ENCODE results near the gene MRPS14. TPM values are rescaled to one million over a fixed set of nuclear protein-coding genes. Genes with fewer than 3 reads are reported as not detected.

Gene MRPS14
- total and polyA plus RNA-seq, 12 donors, result 10.8 to 53.1 (median 29.3) TPM

DNA sequence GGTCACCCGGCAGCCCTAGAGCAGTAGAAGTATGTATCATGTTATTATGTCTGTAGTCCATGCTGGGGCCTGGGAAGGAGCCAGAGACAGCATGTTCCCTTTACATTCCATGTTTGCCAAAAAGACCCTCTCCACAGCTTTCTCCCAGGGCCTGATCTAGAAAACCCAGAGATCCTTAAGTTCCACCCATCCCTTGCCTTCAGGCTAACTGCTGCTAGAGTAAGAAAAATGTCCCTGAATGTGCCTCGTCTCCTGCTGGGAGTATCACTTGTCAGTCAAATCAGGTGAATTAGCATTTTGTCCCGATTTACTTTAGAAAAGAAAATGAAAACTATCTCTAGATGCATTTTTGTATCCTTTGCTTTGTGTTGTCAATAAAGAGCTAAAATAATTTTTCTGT, 13.3 kb upstream of the MRPS14 start:
- Histone ChIP-seq H3K36me3 (replicated peaks in 1 of 2) (no peaks in the 10 kb centered on the region), H3K4me1 (replicated peaks in 1 of 2) (no peaks in the 10 kb centered on the region), H3K27ac (no peak overlapping the region), H3K27me3 (no peaks in the 10 kb centered on the region), H3K4me3 (no peak overlapping the region), H3K9me3 (replicated peaks in 1 of 3) (no peaks in the 10 kb centered on the region)
- intact Hi-C loops (cut with DNase I), result no loop called here
- DNase-seq, result no peak
- 58 to 80% (median 72%) methylated on average over 3 of the region's 3 CpGs for WGBS, 4 donors
- no peak for TF ChIP-seq POLR2A (IDR thresholded peaks at IDR 0.05)
- no peak for TF ChIP-seq CTCF (IDR thresholded peaks at IDR 0.05)

GRCh38 chr1:175035865-175036264, 12.6 kb upstream of the MRPS14 start:
- Histone ChIP-seq H3K36me3 (replicated peaks in 1 of 2) (no peaks in the 10 kb centered on the region), H3K4me1 (replicated peaks in 1 of 2) (no peaks in the 10 kb centered on the region), H3K4me3 (no peak overlapping the region), H3K9me3 (replicated peaks in 1 of 3) (no peaks in the 10 kb centered on the region), H3K27me3 (no peaks in the 10 kb centered on the region), H3K27ac (no peak overlapping the region)
- TF ChIP-seq CTCF (IDR thresholded peaks at IDR 0.05), result no peak
- no peak for TF ChIP-seq POLR2A (IDR thresholded peaks at IDR 0.05)
- DNase-seq, result no peak
- intact Hi-C loops (cut with DNase I), result no loop called here
- 80 to 88% (median 85%) methylated on average over 4 to 6 of the region's 6 CpGs for WGBS, 4 donors

DNA sequence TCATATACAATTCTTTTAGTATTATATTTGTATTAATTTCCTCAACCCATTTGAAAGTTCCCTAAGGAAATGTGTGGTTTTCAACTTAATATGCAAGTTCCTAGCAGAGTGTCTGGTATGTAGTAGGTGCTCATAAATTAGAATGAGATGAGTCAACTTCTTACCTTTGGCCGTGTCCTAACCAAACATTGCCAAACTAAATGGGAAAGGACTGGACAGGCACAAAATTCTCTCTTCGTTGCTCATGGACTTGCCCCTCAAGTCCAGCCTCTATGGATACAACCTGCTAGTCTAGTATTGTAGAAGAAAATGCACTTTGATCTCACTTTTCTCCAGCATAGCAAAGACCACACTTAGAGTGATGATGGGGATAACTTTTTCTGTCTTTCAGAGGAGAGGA, 11.6 kb upstream of the MRPS14 start:
- H3K27ac ChIP-seq, result no peak overlapping the region
- no peak overlapping the region for H3K4me3 ChIP-seq
- H3K36me3 ChIP-seq (replicated peaks in 1 of 2), result no peaks in the 10 kb centered on the region
- intact Hi-C loops (cut with DNase I), result loop anchor here (5.0 kb wide), 1 partner anchor 88 kb away; no protein-coding TSS in a partner anchor
- WGBS, 4 donors, result 71 to 77% (median 74%) methylated on average over 2 of the region's 2 CpGs
- TF ChIP-seq POLR2A (IDR thresholded peaks at IDR 0.05), result no peak
- TF ChIP-seq CTCF (IDR thresholded peaks at IDR 0.05), result no peak
- DNase-seq, result no peak
- H3K4me1 ChIP-seq (replicated peaks in 1 of 2), result no peaks in the 10 kb centered on the region
- no peaks in the 10 kb centered on the region for H3K27me3 ChIP-seq
- H3K9me3 ChIP-seq (replicated peaks in 1 of 3), result no peaks in the 10 kb centered on the region

DNA sequence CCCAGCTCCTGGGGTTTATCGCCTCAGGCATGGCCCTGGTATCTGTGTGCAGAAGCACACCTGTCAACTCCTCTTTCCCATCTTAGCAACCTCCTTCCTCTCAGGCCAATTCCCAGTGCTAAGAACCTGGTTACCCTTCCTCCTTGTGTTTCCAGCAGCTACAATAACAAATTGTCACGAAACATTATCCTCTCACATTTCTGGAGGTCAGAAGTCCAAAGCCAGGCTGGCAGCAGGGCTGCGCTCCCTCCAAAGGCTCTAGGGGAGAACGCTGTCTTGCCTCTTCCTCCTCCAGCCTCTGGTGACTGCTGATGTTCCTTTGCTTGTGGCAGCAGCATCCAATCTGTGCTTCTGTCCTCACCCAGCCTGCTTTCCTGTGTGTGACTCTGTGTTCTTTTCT, 10.7 kb upstream of the MRPS14 start:
- Histone ChIP-seq H3K4me3 (no peak overlapping the region), H3K36me3 (replicated peaks in 1 of 2) (no peaks in the 10 kb centered on the region), H3K4me1 (replicated peaks in 1 of 2) (no peaks in the 10 kb centered on the region), H3K9me3 (replicated peaks in 1 of 3) (no peaks in the 10 kb centered on the region), H3K27me3 (no peaks in the 10 kb centered on the region), H3K27ac (no peak overlapping the region)
- intact Hi-C loops (cut with DNase I), result loop anchor here (5.0 kb wide), 1 partner anchor 88 kb away; no protein-coding TSS in a partner anchor
- no peak for TF ChIP-seq POLR2A (IDR thresholded peaks at IDR 0.05)
- TF ChIP-seq CTCF (IDR thresholded peaks at IDR 0.05), result no peak
- DNase-seq, result no peak
- WGBS, 4 donors, result 80 to 93% (median 84%) methylated on average over 4 of the region's 4 CpGs

All from adrenal gland (tissue), 12 donors.